Fibroblast of skin of back (primary cell): ENCODE results near the gene CLTCL1. TPM values are rescaled to one million over a fixed set of nuclear protein-coding genes. Genes with fewer than 3 reads are reported as not detected.
"Not testable (repeated sequence)": the region's sequence is repeated elsewhere in the genome, so short reads cannot be mapped to it uniquely, and the experiment has no call there.

Source experiments
- DNase-seq: peaks from one replicate; pipeline ENCODE4 v3.0.0-alpha.2; 2013
- polyA plus RNA-seq, 2 experiments: library from polyadenylated mRNA; unstranded; fragments of 120-200 nt; gene quantifications; one replicate each; pipeline ENCODE4 v1.2.1, GENCODE V29; 2013; ENCODE audit not compliant: insufficient read length in 2 of 2

The CLTCL1 gene
- 12.0 TPM for polyA plus RNA-seq (2013, experiment 1 of 2; ENCODE audit: insufficient read length)
- 10.6 TPM for polyA plus RNA-seq (2013, experiment 2 of 2; ENCODE audit: insufficient read length)

- peak; percentile 69 for DNase-seq
Observed at GRCh38 chr22:19291580-19292457, at the start of gene CLTCL1. Gene CLTCL1, minus strand, starts transcription at chr22:19291719. Its CDS starts 78 bp downstream, at chr22:19291641.

- DNase-seq, result no peak
Observed at GRCh38 chr22:19337137-19337536, 45.6 kb upstream of the CLTCL1 start.

GRCh38 chr22:19336133-19337075 lies 44.9 kb upstream of the CLTCL1 start:
- DNase-seq, result no peak

- DNase-seq, result no peak
Observed at GRCh38 chr22:19331975-19332374, 40.5 kb upstream of the CLTCL1 start.

GRCh38 chr22:19331474-19331873 lies 40.0 kb upstream of the CLTCL1 start:
- no peak for DNase-seq

GRCh38 chr22:19330865-19331418 lies 39.4 kb upstream of the CLTCL1 start:
- DNase-seq, result no peak

GRCh38 chr22:19330205-19330604 lies 38.7 kb upstream of the CLTCL1 start:
- not testable (repeated sequence) for DNase-seq

GRCh38 chr22:19329454-19329853 lies 37.9 kb upstream of the CLTCL1 start:
- DNase-seq, result no peak

GRCh38 chr22:19325296-19325948 lies 33.9 kb upstream of the CLTCL1 start:
- peak; percentile 3 for DNase-seq

GRCh38 chr22:19323420-19323819 lies 31.9 kb upstream of the CLTCL1 start:
- not testable (repeated sequence) for DNase-seq

- no peak for DNase-seq
Observed at GRCh38 chr22:19321757-19322156, 30.2 kb upstream of the CLTCL1 start.

- DNase-seq, result not testable (repeated sequence)
Observed at GRCh38 chr22:19320136-19320535, 28.6 kb upstream of the CLTCL1 start.

- no peak for DNase-seq
Observed at GRCh38 chr22:19319281-19319680, 27.8 kb upstream of the CLTCL1 start.

- no peak for DNase-seq
Observed at GRCh38 chr22:19317865-19318264, 26.3 kb upstream of the CLTCL1 start.

GRCh38 chr22:19307872-19308271 lies 16.4 kb upstream of the CLTCL1 start:
- no peak for DNase-seq

GRCh38 chr22:19306535-19306934 lies 15.0 kb upstream of the CLTCL1 start:
- not testable (repeated sequence) for DNase-seq

- no peak for DNase-seq
Observed at GRCh38 chr22:19304547-19304946, 13.0 kb upstream of the CLTCL1 start.

GRCh38 chr22:19303785-19304184 lies 12.3 kb upstream of the CLTCL1 start:
- DNase-seq, result no peak

GRCh38 chr22:19295733-19296132 lies 4.2 kb upstream of the CLTCL1 start:
- no peak for DNase-seq

GRCh38 chr22:19292458-19293230 lies 1.1 kb upstream of the CLTCL1 start:
- no peak for DNase-seq

- peak; percentile 41 for DNase-seq
Observed at GRCh38 chr22:19291218-19291579, 320 bp downstream of the CLTCL1 start.
